PC-3 (cell line): ENCODE data around the gene MCM9. TPM values are rescaled to one million over a fixed set of nuclear protein-coding genes. Genes with fewer than 3 reads are reported as not detected.

ENCODE experiments used
- ATAC-seq: fragments of 200-7000 bp; cut with Tn5 transposase; 2 replicates; pipeline ENCODE4 v1.9.1; 2020; ENCODE audit warnings: mild to moderate bottlenecking, moderate library complexity
- BruUV-seq: library from RNA; stranded (reverse); fragments of 400-500 nt; replicated peaks from 2 replicates; lab custom pipeline; 2021; lab: Mats Ljungman, UMichigan
- CTCF ChIA-PET: fragments of 300-600 bp; sonication (Branson Sonifier 250); formaldehyde crosslinking; loops from one replicate; lab custom pipeline; 2022; ENCODE audit warnings: antibody characterized with exemption; lab: Charles Lee
- POLR2A ChIA-PET: fragments of 300-600 bp; sonication (Branson Sonifier 250); formaldehyde crosslinking; loops from one replicate; lab custom pipeline; 2022; ENCODE audit warnings: antibody characterized with exemption; ENCODE audit not compliant: unreplicated experiment; lab: Charles Lee
- DNase-seq: peaks from one replicate; pipeline ENCODE4 v3.0.0-alpha.2; 2015
- H2AFZ ChIP-seq: fragments of 300-600 bp; sonication (generic); 2 replicates; pipeline ENCODE4 v1.6.0; 2016; ENCODE audit warnings: antibody characterized with exemption, low read length
- H3F3A ChIP-seq: fragments of 300-600 bp; sonication (generic); one replicate; pipeline ENCODE4 v1.6.0; 2017; ENCODE audit warnings: antibody characterized with exemption, low read length, control low read depth, mild to moderate bottlenecking; ENCODE audit not compliant: unreplicated experiment
- H3K27ac ChIP-seq: fragments of 300-600 bp; sonication (generic); 2 replicates; pipeline ENCODE4 v1.5.1; 2016; ENCODE audit warnings: mild to moderate bottlenecking, low read length
- H3K27me3 ChIP-seq: fragments of 300-600 bp; sonication (generic); 2 replicates; pipeline ENCODE4 v1.6.1; 2016; ENCODE audit warnings: low read length, mixed read lengths
- H3K36me3 ChIP-seq: fragments of 300-600 bp; sonication (generic); 2 replicates; pipeline ENCODE4 v1.6.1; 2016; ENCODE audit warnings: low read depth, mixed run types, low read length, mixed read lengths
- H3K4me1 ChIP-seq: fragments of 300-600 bp; sonication (generic); 2 replicates; pipeline ENCODE4 v1.5.1; 2016; ENCODE audit warnings: low read length; ENCODE audit not compliant: insufficient read depth
- H3K4me2 ChIP-seq: fragments of 300-600 bp; sonication (generic); 2 replicates; pipeline ENCODE4 v1.6.0; 2016; ENCODE audit warnings: low read length
- H3K4me3 ChIP-seq: fragments of 300-600 bp; sonication (generic); 2 replicates; pipeline ENCODE4 v1.5.1; 2016; ENCODE audit warnings: mild to moderate bottlenecking, low read length, mixed read lengths
- H3K79me2 ChIP-seq: fragments of 300-600 bp; sonication (generic); 2 replicates; pipeline ENCODE4 v1.6.1; 2017; ENCODE audit warnings: low read length, mixed read lengths
- H3K9ac ChIP-seq: fragments of 300-600 bp; sonication (generic); 2 replicates; pipeline ENCODE4 v1.6.0; 2016; ENCODE audit warnings: mild to moderate bottlenecking, low read length
- H3K9me2 ChIP-seq: fragments of 300-600 bp; sonication (generic); replicated peaks from 2 replicates; pipeline ENCODE4 v1.6.1; 2016; ENCODE audit warnings: mixed run types, low read length, mixed read lengths
- H3K9me3 ChIP-seq: fragments of 300-600 bp; sonication (generic); 2 replicates; pipeline ENCODE4 v1.6.1; 2016; ENCODE audit warnings: low read length, mixed read lengths
- H4K20me1 ChIP-seq: fragments of 300-600 bp; sonication (generic); 2 replicates; pipeline ENCODE4 v1.6.1; 2016; ENCODE audit warnings: low read length, mixed read lengths
- EZH2 ChIP-seq: fragments of 300-600 bp; sonication (generic); IDR thresholded peaks from one replicate; pipeline ENCODE4 v1.6.1; 2017; ENCODE audit warnings: antibody characterized with exemption, mild to moderate bottlenecking, low read length; ENCODE audit not compliant: unreplicated experiment
- EZH2phosphoT487 ChIP-seq: fragments of 300-600 bp; sonication (generic); IDR thresholded peaks from 2 replicates; pipeline ENCODE4 v1.6.1; 2018; ENCODE audit warnings: mild to moderate bottlenecking, antibody characterized with exemption, low read length, borderline replicate concordance
- intact Hi-C: fragments of 100-400 bp; cut with micrococcal nuclease; formaldehyde crosslinking; loops from 2 replicates; pipeline ENCODE4 v1.9.0; 2023
- total RNA-seq: library from RNA; depleted of rRNA; stranded (reverse); fragments of >200 nt; gene quantifications from 2 replicates; pipeline ENCODE4 v1.2.3, GENCODE V29; 2014
- TF ChIP-seq, protein P1 (sequence below): fragments of 300-600 bp; sonication (generic); conservative IDR thresholded peaks from 2 replicates; pipeline ENCODE4 v1.5.1; 2017; ENCODE audit warnings: antibody characterized with exemption, low read depth, mild to moderate bottlenecking, low read length

MCM9 gene
- total RNA-seq, 1 experiment from 2014 or later, result 5.8 TPM

DNA sequence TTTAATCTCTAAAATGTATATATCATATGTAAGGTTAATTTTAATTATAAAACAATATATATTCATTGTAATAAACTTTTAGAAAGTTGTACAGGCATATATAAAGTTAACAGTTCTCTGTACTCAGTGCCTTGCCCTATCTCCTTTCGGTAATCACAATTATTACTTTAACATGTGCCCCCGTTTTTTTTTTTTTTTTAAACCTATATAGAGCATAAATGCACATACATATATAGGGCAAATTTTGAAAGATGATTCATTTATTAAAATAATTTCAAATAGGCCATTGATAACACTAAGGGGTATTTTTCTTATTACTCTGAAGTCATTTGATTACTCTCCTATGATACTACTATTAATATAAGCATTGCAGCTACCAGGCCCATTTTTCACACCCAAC, 39.1 kb downstream of the MCM9 start:
- no TSS peak for BruUV-seq

DNA sequence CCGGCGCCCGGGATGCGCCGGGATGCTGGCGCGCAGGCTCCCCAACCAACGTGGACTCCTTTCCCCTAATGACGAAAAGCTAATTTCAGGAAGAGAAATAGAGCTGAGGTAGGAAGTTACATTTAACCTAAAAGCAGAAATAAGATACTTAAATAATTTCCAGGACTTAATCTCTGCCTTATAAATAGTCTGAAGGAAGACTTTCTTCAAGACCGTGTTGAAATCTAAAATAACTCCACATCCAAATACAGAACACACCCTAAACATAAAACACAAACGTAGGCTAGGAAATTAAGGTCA, 39.7 kb downstream of the MCM9 start:
- TF ChIP-seq EZH2phosphoT487, result no peak
- TF ChIP-seq, protein P1, sequence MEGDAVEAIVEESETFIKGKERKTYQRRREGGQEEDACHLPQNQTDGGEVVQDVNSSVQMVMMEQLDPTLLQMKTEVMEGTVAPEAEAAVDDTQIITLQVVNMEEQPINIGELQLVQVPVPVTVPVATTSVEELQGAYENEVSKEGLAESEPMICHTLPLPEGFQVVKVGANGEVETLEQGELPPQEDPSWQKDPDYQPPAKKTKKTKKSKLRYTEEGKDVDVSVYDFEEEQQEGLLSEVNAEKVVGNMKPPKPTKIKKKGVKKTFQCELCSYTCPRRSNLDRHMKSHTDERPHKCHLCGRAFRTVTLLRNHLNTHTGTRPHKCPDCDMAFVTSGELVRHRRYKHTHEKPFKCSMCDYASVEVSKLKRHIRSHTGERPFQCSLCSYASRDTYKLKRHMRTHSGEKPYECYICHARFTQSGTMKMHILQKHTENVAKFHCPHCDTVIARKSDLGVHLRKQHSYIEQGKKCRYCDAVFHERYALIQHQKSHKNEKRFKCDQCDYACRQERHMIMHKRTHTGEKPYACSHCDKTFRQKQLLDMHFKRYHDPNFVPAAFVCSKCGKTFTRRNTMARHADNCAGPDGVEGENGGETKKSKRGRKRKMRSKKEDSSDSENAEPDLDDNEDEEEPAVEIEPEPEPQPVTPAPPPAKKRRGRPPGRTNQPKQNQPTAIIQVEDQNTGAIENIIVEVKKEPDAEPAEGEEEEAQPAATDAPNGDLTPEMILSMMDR, result no peak
- TF ChIP-seq EZH2, result no peak
- Histone ChIP-seq H3K9me2 (no peaks in the 10 kb centered on the region), H3K79me2 (peaks cover 79% of the 10 kb centered on the region), H3K9me3 (no peaks in the 10 kb centered on the region), H3F3A (no peaks in the 10 kb centered on the region), H3K36me3 (peaks cover 9% of the 10 kb centered on the region; the same call in 1 of the 2 replicates), H3K27ac (peak overlapping the region; percentile 86), H3K4me3 (peak overlapping the region; percentile 99), H3K9ac (peak overlapping the region; percentile 93), H3K4me2 (peak overlapping the region; percentile 90), H3K4me1 (peaks cover 29% of the 10 kb centered on the region), H4K20me1 (no peaks in the 10 kb centered on the region), H2AFZ (peak overlapping the region; percentile 75; the same call in 1 of the 2 replicates), H3K27me3 (no peaks in the 10 kb centered on the region)
- BruUV-seq, result no TSS peak
- ChIA-PET CTCF (no interaction called here), POLR2A (interaction anchor here (0.6 kb wide), 1 partner anchor 335 kb away, joined by 6 read pairs; no protein-coding TSS in a partner anchor)
- DNase-seq (no peak), ATAC-seq (no peak)
- intact Hi-C loops, result loop anchor here (10.0 kb wide), 1 partner anchor 330 kb away; no protein-coding TSS in a partner anchor

More for the DNA sequence above, 39.1 kb downstream of the MCM9 start:
- intact Hi-C loops, result loop anchor here (10.0 kb wide), 1 partner anchor 331 kb away; no protein-coding TSS in a partner anchor
- Histone ChIP-seq H3K4me2 (peak overlapping the region; percentile 90), H3K27ac (peak overlapping the region; percentile 87), H3K4me1 (peaks cover 27% of the 10 kb centered on the region), H3K9ac (peak overlapping the region; percentile 93), H4K20me1 (no peaks in the 10 kb centered on the region), H3K9me2 (no peaks in the 10 kb centered on the region), H3K9me3 (no peaks in the 10 kb centered on the region), H2AFZ (0 out of 2 replicates have a peak overlapping the region, but pooled peaks have one; percentile 38), H3K79me2 (peaks cover 85% of the 10 kb centered on the region), H3K4me3 (peak overlapping the region; percentile 99), H3K27me3 (no peaks in the 10 kb centered on the region), H3F3A (no peaks in the 10 kb centered on the region), H3K36me3 (peaks cover 12% of the 10 kb centered on the region; the same call in 1 of the 2 replicates)
- DNase-seq, result no peak
- no peak for TF ChIP-seq EZH2phosphoT487
- TF ChIP-seq, protein P1, result no peak
- TF ChIP-seq EZH2, result no peak
- ChIA-PET POLR2A (interaction anchor here (0.6 kb wide), 1 partner anchor 335 kb away, joined by 6 read pairs; no protein-coding TSS in a partner anchor), CTCF (interaction anchor here (0.6 to 1.0 kb wide), 3 partner anchors 20 to 215 kb away, joined by 3 to 9 read pairs (median 4); no protein-coding TSS in a partner anchor)
- no peak for ATAC-seq
